ENCODE results near the gene MAPK8IP2.

The MAPK8IP2 gene

DNA sequence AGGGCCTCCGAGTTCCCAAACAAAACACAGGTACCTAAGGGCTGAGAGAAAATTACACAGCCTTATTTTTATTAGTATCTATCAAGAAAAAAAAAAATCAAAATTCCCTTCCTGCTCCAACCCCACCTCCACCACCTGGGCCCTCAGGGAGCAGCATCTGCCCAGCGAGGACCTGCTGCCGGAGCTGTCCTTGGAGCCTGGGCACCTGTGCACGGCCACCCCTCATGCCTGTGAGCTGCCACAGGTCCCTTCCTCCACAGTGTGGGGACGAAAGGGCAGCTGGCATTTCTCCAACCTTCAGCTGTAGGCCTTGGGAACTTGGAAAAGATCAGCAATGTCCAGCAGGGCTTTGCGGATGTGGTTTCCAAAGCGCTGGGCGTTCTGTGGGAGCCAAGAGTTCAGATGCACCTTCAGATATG, 31.5 kb upstream of the MAPK8IP2 start:
- H3K9ac ChIP-seq (ENCODE audit: low read length) = no peak overlapping the region

DNA sequence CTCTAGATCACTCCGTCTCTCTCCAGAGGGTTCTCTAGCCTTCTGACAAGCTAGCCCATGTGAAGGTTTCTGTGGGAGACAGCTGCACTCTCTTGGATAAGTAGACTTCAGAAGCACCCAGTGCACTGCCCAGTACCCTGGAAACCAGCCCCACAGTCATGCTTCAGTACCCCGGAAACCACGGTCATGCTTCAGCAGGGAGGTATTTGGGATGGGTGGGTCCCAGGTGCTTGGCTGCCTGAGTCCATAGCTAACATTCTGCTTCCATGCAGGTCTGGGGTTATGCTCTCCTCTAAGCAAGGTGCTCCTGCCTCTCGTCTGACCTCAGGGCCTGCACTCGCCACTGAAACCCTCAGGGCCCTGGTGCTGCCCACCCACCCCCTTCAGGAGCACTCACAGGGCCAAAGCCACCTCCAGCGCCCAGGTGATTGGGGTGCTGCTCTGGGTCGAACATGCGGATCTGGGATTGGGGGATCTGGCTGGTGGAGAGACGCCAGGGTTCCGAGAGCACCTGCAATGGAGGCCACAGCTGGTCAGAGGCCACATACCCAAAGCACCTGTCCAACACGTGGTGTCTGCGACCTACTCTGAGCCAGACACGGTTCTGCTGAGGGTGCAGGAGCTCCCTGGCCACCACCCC, 30.6 kb upstream of the MAPK8IP2 start:
- H3K27ac ChIP-seq (ENCODE audit: low read depth, low read length) = no peak overlapping the region
- no peak overlapping the region for H3K4me3 ChIP-seq (ENCODE audit: low read length)
- no peaks in the 10 kb centered on the region for H3K27me3 ChIP-seq (ENCODE audit: control insufficient read depth, insufficient read depth, low read length)
- no peak overlapping the region for H3K9ac ChIP-seq (ENCODE audit: low read length)
- no peaks in the 10 kb centered on the region for H3K4me1 ChIP-seq (ENCODE audit: control insufficient read depth, insufficient read depth, low read length)
- H3K36me3 ChIP-seq (ENCODE audit: control insufficient read depth, insufficient read depth, low read length) = peaks cover 9% of the 10 kb centered on the region

More for the DNA sequence above, 31.5 kb upstream of the MAPK8IP2 start:
- Histone ChIP-seq H3K4me3 (ENCODE audit: low read length) (no peak overlapping the region), H3K36me3 (ENCODE audit: control insufficient read depth, insufficient read depth, low read length) (peaks cover 9% of the 10 kb centered on the region), H3K27ac (ENCODE audit: low read depth, low read length) (no peak overlapping the region), H3K27me3 (ENCODE audit: control insufficient read depth, insufficient read depth, low read length) (no peaks in the 10 kb centered on the region), H3K4me1 (ENCODE audit: control insufficient read depth, insufficient read depth, low read length) (no peaks in the 10 kb centered on the region)

DNA sequence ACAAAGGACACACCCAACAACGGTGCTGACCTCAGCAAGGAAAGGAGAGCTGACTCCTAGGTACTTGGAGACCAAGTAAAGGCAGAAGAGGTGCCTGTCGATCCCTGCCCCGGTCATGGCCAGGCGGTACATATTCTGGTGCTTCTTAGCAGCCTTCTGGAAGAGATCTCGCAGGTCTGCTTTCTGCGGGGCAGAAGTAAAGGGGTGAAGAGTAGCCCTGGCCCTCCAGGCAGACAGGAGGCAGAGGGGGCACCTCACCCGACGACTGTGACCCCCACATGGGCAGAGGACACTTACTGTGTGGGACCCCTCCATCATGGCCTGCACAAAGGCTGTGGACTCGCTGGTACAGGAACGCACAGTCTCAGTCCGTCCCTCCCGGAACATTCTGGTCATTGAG, 29.7 kb upstream of the MAPK8IP2 start:
- peaks cover 9% of the 10 kb centered on the region for H3K36me3 ChIP-seq (ENCODE audit: control insufficient read depth, insufficient read depth, low read length)
- H3K27me3 ChIP-seq (ENCODE audit: control insufficient read depth, insufficient read depth, low read length) = no peaks in the 10 kb centered on the region
- no peak overlapping the region for H3K27ac ChIP-seq (ENCODE audit: low read depth, low read length)
- H3K4me1 ChIP-seq (ENCODE audit: control insufficient read depth, insufficient read depth, low read length) = no peaks in the 10 kb centered on the region
- H3K4me3 ChIP-seq (ENCODE audit: low read length) = no peak overlapping the region
- H3K9ac ChIP-seq (ENCODE audit: low read length) = no peak overlapping the region

- Histone ChIP-seq H3K9ac (ENCODE audit: low read length) (no peak overlapping the region), H3K36me3 (ENCODE audit: control insufficient read depth, insufficient read depth, low read length) (peaks cover 9% of the 10 kb centered on the region), H3K27ac (ENCODE audit: low read depth, low read length) (no peak overlapping the region), H3K4me3 (ENCODE audit: low read length) (no peak overlapping the region), H3K4me1 (ENCODE audit: control insufficient read depth, insufficient read depth, low read length) (no peaks in the 10 kb centered on the region), H3K27me3 (ENCODE audit: control insufficient read depth, insufficient read depth, low read length) (no peaks in the 10 kb centered on the region)
Measured at GRCh38 chr22:50571264-50572175, 29.1 kb upstream of the MAPK8IP2 start.

GRCh38 chr22:50572965-50573364, 27.6 kb upstream of the MAPK8IP2 start:
- Histone ChIP-seq H3K4me3 (ENCODE audit: low read length) (no peak overlapping the region), H3K27me3 (ENCODE audit: control insufficient read depth, insufficient read depth, low read length) (peaks cover 6% of the 10 kb centered on the region), H3K4me1 (ENCODE audit: control insufficient read depth, insufficient read depth, low read length) (no peaks in the 10 kb centered on the region), H3K9ac (ENCODE audit: low read length) (no peak overlapping the region), H3K36me3 (ENCODE audit: control insufficient read depth, insufficient read depth, low read length) (peaks cover 9% of the 10 kb centered on the region), H3K27ac (ENCODE audit: low read depth, low read length) (no peak overlapping the region)

- Histone ChIP-seq H3K27me3 (ENCODE audit: control insufficient read depth, insufficient read depth, low read length) (peaks cover 6% of the 10 kb centered on the region), H3K4me1 (ENCODE audit: control insufficient read depth, insufficient read depth, low read length) (peaks cover 3% of the 10 kb centered on the region), H3K36me3 (ENCODE audit: control insufficient read depth, insufficient read depth, low read length) (peaks cover 9% of the 10 kb centered on the region), H3K9ac (ENCODE audit: low read length) (no peak overlapping the region), H3K4me3 (ENCODE audit: low read length) (no peak overlapping the region), H3K27ac (ENCODE audit: low read depth, low read length) (no peak overlapping the region)
Measured at GRCh38 chr22:50573491-50574382, 26.9 kb upstream of the MAPK8IP2 start.

GRCh38 chr22:50574383-50574755, 26.2 kb upstream of the MAPK8IP2 start:
- Histone ChIP-seq H3K4me1 (ENCODE audit: control insufficient read depth, insufficient read depth, low read length) (peaks cover 6% of the 10 kb centered on the region), H3K36me3 (ENCODE audit: control insufficient read depth, insufficient read depth, low read length) (peaks cover 5% of the 10 kb centered on the region), H3K27me3 (ENCODE audit: control insufficient read depth, insufficient read depth, low read length) (peaks cover 6% of the 10 kb centered on the region)

DNA sequence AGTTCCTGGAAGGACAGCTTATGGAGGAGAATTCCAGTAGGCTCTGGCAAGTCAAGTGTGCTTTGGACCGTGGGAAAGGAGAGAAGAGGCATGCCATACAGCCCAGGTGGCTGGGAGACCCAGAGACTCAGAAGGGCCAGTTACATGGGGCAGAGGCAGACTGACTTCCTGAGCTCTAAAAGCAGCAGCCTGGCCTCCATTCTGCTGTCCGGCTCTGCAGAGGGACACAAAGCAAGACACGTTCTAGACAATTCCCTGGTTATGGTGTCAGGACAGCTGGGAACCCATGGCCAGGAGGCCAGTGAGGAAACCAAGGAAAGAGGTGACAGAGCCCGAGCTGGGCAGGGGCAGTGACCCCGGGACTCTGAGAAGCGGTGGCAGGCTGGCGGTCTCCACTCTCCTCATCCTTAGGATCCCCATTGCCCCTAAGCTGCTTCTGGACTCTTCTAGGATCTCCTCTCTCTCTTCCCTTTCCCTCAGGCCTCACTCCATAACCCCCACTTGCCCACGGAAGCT, 25.1 kb upstream of the MAPK8IP2 start:
- peaks cover 6% of the 10 kb centered on the region for H3K4me1 ChIP-seq (ENCODE audit: control insufficient read depth, insufficient read depth, low read length)
- H3K36me3 ChIP-seq (ENCODE audit: control insufficient read depth, insufficient read depth, low read length) = peaks cover 4% of the 10 kb centered on the region
- H3K9ac ChIP-seq (ENCODE audit: low read length) = no peak overlapping the region

More at GRCh38 chr22:50574383-50574755, 26.2 kb upstream of the MAPK8IP2 start:
- Histone ChIP-seq H3K4me3 (ENCODE audit: low read length) (no peak overlapping the region), H3K27ac (ENCODE audit: low read depth, low read length) (no peak overlapping the region), H3K9ac (ENCODE audit: low read length) (no peak overlapping the region)

GRCh38 chr22:50576070-50576469, 24.5 kb upstream of the MAPK8IP2 start:
- peaks cover 6% of the 10 kb centered on the region for H3K4me1 ChIP-seq (ENCODE audit: control insufficient read depth, insufficient read depth, low read length)
- peaks cover 6% of the 10 kb centered on the region for H3K27me3 ChIP-seq (ENCODE audit: control insufficient read depth, insufficient read depth, low read length)
- H3K9ac ChIP-seq (ENCODE audit: low read length) = no peak overlapping the region
- no peak overlapping the region for H3K4me3 ChIP-seq (ENCODE audit: low read length)
- H3K27ac ChIP-seq (ENCODE audit: low read depth, low read length) = no peak overlapping the region
- peaks cover 4% of the 10 kb centered on the region for H3K36me3 ChIP-seq (ENCODE audit: control insufficient read depth, insufficient read depth, low read length)

More for the DNA sequence above, 25.1 kb upstream of the MAPK8IP2 start:
- peaks cover 6% of the 10 kb centered on the region for H3K27me3 ChIP-seq (ENCODE audit: control insufficient read depth, insufficient read depth, low read length)
- no peak overlapping the region for H3K27ac ChIP-seq (ENCODE audit: low read depth, low read length)
- no peak overlapping the region for H3K4me3 ChIP-seq (ENCODE audit: low read length)

DNA sequence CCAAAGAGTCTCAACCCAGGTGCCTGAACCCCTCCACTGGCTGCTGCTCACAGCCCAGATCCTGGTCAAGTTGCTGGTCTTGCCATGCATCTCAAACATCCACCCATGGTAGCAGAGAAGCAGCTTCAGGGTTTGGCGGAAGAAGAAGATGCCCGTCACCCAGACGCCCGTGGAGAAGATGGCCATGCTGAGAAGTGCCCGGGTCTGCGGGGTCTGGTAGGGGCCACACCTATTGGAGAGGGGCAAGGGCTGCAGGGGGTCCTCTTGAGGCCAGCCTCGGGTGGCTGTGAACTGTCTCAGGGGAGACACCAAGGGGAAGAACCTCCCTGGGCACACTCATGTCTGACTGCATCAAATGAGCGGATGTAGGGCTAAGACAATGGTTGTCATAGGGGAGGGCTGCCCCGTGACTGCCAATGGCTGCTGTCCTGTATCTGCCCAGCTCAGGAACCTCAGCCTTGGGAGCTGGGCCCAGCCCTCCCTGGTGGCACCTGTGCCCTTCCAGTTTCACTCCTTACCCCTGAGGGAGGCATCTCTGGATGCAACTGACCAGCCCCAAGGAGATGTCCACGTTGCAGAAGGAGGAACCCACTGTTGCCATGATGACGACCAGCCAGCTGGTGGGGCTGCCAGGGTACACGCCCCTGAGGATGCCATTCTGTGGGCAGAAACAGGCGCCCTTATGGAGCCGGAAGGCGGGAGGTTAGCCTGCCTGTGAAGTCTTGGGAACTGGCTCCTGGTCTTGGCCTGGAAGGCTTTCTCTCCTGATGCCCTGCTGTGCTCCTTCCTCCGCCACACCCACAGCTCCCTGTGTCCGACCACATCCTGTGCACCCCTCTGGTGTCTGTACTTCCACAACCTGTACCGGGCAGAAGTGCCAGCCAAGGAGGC, 23.5 kb upstream of the MAPK8IP2 start:
- no peak overlapping the region for H3K27ac ChIP-seq (ENCODE audit: low read depth, low read length)

GRCh38 chr22:50577697-50577986, 23.0 kb upstream of the MAPK8IP2 start:
- Histone ChIP-seq H3K27me3 (ENCODE audit: control insufficient read depth, insufficient read depth, low read length) (peaks cover 6% of the 10 kb centered on the region), H3K27ac (ENCODE audit: low read depth, low read length) (no peak overlapping the region), H3K4me1 (ENCODE audit: control insufficient read depth, insufficient read depth, low read length) (peaks cover 6% of the 10 kb centered on the region), H3K4me3 (ENCODE audit: low read length) (no peak overlapping the region), H3K36me3 (ENCODE audit: control insufficient read depth, insufficient read depth, low read length) (no peaks in the 10 kb centered on the region), H3K9ac (ENCODE audit: low read length) (no peak overlapping the region)

More for the DNA sequence above, 23.5 kb upstream of the MAPK8IP2 start:
- no peak overlapping the region for H3K9ac ChIP-seq (ENCODE audit: low read length)
- peaks cover 6% of the 10 kb centered on the region for H3K27me3 ChIP-seq (ENCODE audit: control insufficient read depth, insufficient read depth, low read length)
- no peak overlapping the region for H3K4me3 ChIP-seq (ENCODE audit: low read length)
- no peaks in the 10 kb centered on the region for H3K36me3 ChIP-seq (ENCODE audit: control insufficient read depth, insufficient read depth, low read length)
- H3K4me1 ChIP-seq (ENCODE audit: control insufficient read depth, insufficient read depth, low read length) = peaks cover 6% of the 10 kb centered on the region

All from rectal smooth muscle tissue (tissue), 1 donor.